Fibroblast of villous mesenchyme (primary cell): ENCODE data around the gene PRKAR1B. TPM values are rescaled to one million over a fixed set of nuclear protein-coding genes. Genes with fewer than 3 reads are reported as not detected.

Source experiments
- DNase-seq: peaks from one replicate; pipeline ENCODE4 v3.0.0-alpha.2; 2010; ENCODE audit warnings: low read depth
- H3K4me3 ChIP-seq: 2 replicates; pipeline ENCODE4 v1.5.1; 2011; ENCODE audit warnings: low read depth, mild to moderate bottlenecking, low read length
- CTCF ChIP-seq: IDR thresholded peaks from 2 replicates; pipeline ENCODE4 v1.5.1; 2012; ENCODE audit warnings: low read depth, mild to moderate bottlenecking, low read length; ENCODE audit not compliant: insufficient read depth
- total RNA-seq: library from RNA; depleted of rRNA; stranded (reverse); fragments of >200 nt; gene quantifications from 2 replicates; pipeline ENCODE4 v1.2.3, GENCODE V29; 2012

Gene PRKAR1B
- total RNA-seq, 1 donor: 16.4 TPM

GRCh38 chr7:533266-533665, 193.8 kb downstream of the PRKAR1B start:
- DNase-seq: no peak
- no peak for TF ChIP-seq CTCF
- H3K4me3 ChIP-seq: no peak overlapping the region

GRCh38 chr7:532379-533143, 194.5 kb downstream of the PRKAR1B start:
- no peak for DNase-seq
- no peak overlapping the region for H3K4me3 ChIP-seq
- no peak for TF ChIP-seq CTCF

- no peak for TF ChIP-seq CTCF
- DNase-seq: no peak
- no peak overlapping the region for H3K4me3 ChIP-seq
Measured at GRCh38 chr7:531777-532176, 195.3 kb downstream of the PRKAR1B start.

GRCh38 chr7:528451-528850, 198.6 kb downstream of the PRKAR1B start:
- no peak overlapping the region for H3K4me3 ChIP-seq
- no peak for TF ChIP-seq CTCF
- no peak for DNase-seq

- no peak overlapping the region for H3K4me3 ChIP-seq
- DNase-seq: no peak
- TF ChIP-seq CTCF: no peak
Measured at GRCh38 chr7:527723-528122, 199.4 kb downstream of the PRKAR1B start.

GRCh38 chr7:526460-527034, 200.5 kb downstream of the PRKAR1B start:
- DNase-seq: no peak
- no peak overlapping the region for H3K4me3 ChIP-seq
- TF ChIP-seq CTCF: no peak
